HepG2 (cell line): ENCODE data around the gene PARS2. TPM values are rescaled to one million over a fixed set of nuclear protein-coding genes. Genes with fewer than 3 reads are reported as not detected.

Experiments used
- MAZ ChIP-seq, 2 experiments: sonication (generic) in 1 of 2; formaldehyde crosslinking in 1 of 2; IDR thresholded peaks; 2 replicates each; pipeline versions ENCODE4 v1.5.0 to v1.6.1; 2012 to 2020; ENCODE audit warnings: low read depth in 2 of 2, mild to moderate bottlenecking in 2 of 2, borderline replicate concordance in 1 of 2, improper control_type of control experiment in 1 of 2, low read length in 1 of 2, missing genetic modification reagents in 1 of 2, moderate library complexity in 1 of 2
- MXD4 ChIP-seq: IDR thresholded peaks from 2 replicates; pipeline ENCODE4 v1.6.1; 2016; ENCODE audit warnings: mild to moderate bottlenecking, missing biosample characterization, missing genetic modification reagents
- NFYB ChIP-seq: sonication (generic); formaldehyde crosslinking; IDR thresholded peaks from 2 replicates; pipeline ENCODE4 v1.4.0; 2020; ENCODE audit warnings: missing genetic modification reagents
- SCMH1 ChIP-seq: sonication (generic); formaldehyde crosslinking; IDR thresholded peaks from 2 replicates; pipeline ENCODE4 v1.9.0; 2021; ENCODE audit warnings: missing genetic modification reagents, mild to moderate bottlenecking, borderline replicate concordance
- SMAD1 ChIP-seq: sonication (generic); formaldehyde crosslinking; IDR thresholded peaks from 2 replicates; pipeline ENCODE4 v1.4.0; 2020; ENCODE audit warnings: missing genetic modification reagents, low read depth, mild to moderate bottlenecking, borderline replicate concordance
- SRF ChIP-seq: IDR thresholded peaks from 2 replicates; pipeline ENCODE4 v1.6.1; 2011; ENCODE audit warnings: mild to moderate bottlenecking, low read depth, low read length, moderate library complexity
- TSC22D2 ChIP-seq: sonication (generic); formaldehyde crosslinking; IDR thresholded peaks from 2 replicates; pipeline ENCODE4 v1.5.1; 2020; ENCODE audit warnings: missing genetic modification reagents, mild to moderate bottlenecking, borderline replicate concordance
- U2AF2 ChIP-seq: fragments of 200-400 bp; formaldehyde crosslinking; IDR thresholded peaks from 2 replicates; pipeline ENCODE4 v1.6.1; 2017; ENCODE audit warnings: low read depth, mild to moderate bottlenecking, low read length
- YEATS2 ChIP-seq: sonication (generic); formaldehyde crosslinking; IDR thresholded peaks from 2 replicates; pipeline ENCODE4 v1.4.0; 2020; ENCODE audit warnings: missing genetic modification reagents, borderline replicate concordance
- ZBTB21 ChIP-seq: sonication (generic); formaldehyde crosslinking; IDR thresholded peaks from 2 replicates; pipeline ENCODE4 v1.4.0; 2020; ENCODE audit warnings: missing genetic modification reagents
- ZNF382 ChIP-seq: sonication (generic); formaldehyde crosslinking; IDR thresholded peaks from 2 replicates; pipeline ENCODE4 v1.5.0; 2020; ENCODE audit warnings: missing genetic modification reagents, mild to moderate bottlenecking, borderline replicate concordance
- ZNF749 ChIP-seq: sonication (generic); formaldehyde crosslinking; IDR thresholded peaks from 2 replicates; pipeline ENCODE4 v1.8.0; 2022; ENCODE audit warnings: mild to moderate bottlenecking, missing genetic modification reagents, moderate library complexity, borderline replicate concordance
- polyA plus RNA-seq, 8 experiments: library from polyadenylated mRNA; depleted of rRNA in 3 of 8; stranded (reverse) in 7 of 8; unstranded in 1 of 8; fragments of >200 nt; fragmentation: Illumina TruSeq in 4 of 8; extraction: Trizol in 4 of 8; gene quantifications; 2 replicates each; pipeline versions ENCODE4 v1.2.1 to v1.2.3, GENCODE V29; 2011 to 2016; ENCODE audit warnings: low read depth in 4 of 8, missing spikeins in 1 of 8, mixed read lengths in 1 of 8; ENCODE audit not compliant: insufficient read depth in 1 of 8
- total RNA-seq, 5 experiments: library from RNA; depleted of rRNA; stranded (reverse); fragments of >200 nt; fragmentation: Illumina TruSeq; extraction: Trizol; gene quantifications; 2 replicates each; pipeline ENCODE4 v1.2.3, GENCODE V29; 2016; ENCODE audit warnings: low read depth in 1 of 5
- TF ChIP-seq, protein P1 (sequence below): IDR thresholded peaks from 2 replicates; pipeline ENCODE4 v1.6.1; 2016; ENCODE audit warnings: missing compliant biosample characterization, missing genetic modification reagents, borderline replicate concordance
- TF ChIP-seq, protein P2 (sequence below): sonication (generic); formaldehyde crosslinking; IDR thresholded peaks from 2 replicates; pipeline ENCODE4 v1.4.0; 2020; ENCODE audit warnings: missing genetic modification reagents
- TF ChIP-seq, protein P3 (sequence below): sonication (generic); formaldehyde crosslinking; IDR thresholded peaks from 2 replicates; pipeline ENCODE4 v1.8.0; 2022; ENCODE audit warnings: mild to moderate bottlenecking, missing genetic modification reagents
- TF ChIP-seq, protein P4 (sequence below), 2 experiments: sonication (generic) in 1 of 2; formaldehyde crosslinking in 1 of 2; IDR thresholded peaks; 2 replicates each; pipeline versions ENCODE4 v1.4.0 to v1.6.1; 2018 to 2020; ENCODE audit warnings: missing genetic modification reagents in 2 of 2, borderline replicate concordance in 1 of 2, low read depth in 1 of 2, mild to moderate bottlenecking in 1 of 2, missing biosample characterization in 1 of 2

PARS2 gene
- total and polyA plus RNA-seq, 2 of the 13 experiments (the other 11 are each of a cell fraction or from before 2014, with no cell fraction given), result 2.4 to 4.6 TPM

DNA sequence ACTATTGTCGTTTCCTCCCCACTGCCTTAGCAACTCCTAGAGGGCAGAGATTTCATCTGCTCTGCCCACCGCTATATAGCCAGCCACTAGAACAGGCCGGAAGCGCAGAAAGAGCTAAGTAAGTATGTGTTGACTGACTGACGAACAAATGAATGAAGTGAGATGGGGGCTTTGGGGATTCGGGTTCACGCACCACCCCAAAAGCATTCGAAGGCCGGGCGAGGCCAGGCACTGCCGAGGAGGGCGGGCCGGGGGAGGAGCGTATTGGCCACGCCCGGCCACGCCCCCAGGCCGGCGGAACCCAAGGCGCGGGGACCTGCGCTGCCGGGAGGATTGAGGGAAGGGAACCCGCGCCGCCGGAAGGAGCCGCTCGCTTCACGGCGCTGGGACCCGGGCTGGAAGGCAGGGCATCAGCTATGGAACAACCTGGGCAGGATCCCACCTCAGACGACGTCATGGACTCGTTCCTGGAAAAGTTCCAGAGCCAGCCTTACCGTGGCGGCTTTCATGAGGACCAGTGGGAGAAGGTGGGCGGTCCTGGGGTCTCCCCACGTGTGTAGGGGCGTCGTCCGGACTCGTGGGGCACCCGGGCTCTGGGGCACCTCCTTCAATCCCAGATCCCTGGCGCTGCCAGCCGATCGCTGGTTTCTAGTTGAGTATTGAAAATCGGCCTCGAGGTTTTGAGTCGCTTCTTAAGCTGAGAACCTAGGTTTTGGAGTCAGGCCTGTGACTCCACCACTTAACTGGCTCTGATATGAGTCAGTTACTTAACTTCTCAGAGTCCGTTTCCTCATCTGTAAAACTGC, 48.6 kb downstream of the PARS2 start, which contains the start of gene TTC4 (continued):
- TF ChIP-seq ZBTB21 (CRISPR knock-in tag) (peak; percentile 65; the same call in 1 of the 2 replicates), ZNF382 (no peak), NFYB (CRISPR knock-in tag) (peak; percentile 38; the same call in 1 of the 2 replicates), TSC22D2 (CRISPR knock-in tag) (0 out of 2 replicates have a peak, but pooled peaks have one; percentile 45), MXD4 (CRISPR knock-in tag) (peak; percentile 77; the same call in 1 of the 2 replicates), SRF (peak; percentile 76), ZNF749 (no peak), MAZ (IDR thresholded peaks at IDR 0.05; ENCODE audit: borderline replicate concordance, low read depth, low read length) (peak; percentile 49; the same call in 1 of the 2 replicates), MAZ (CRISPR knock-in tag; IDR thresholded peaks at IDR 0.05; ENCODE audit: low read depth) (peak; percentile 92), YEATS2 (CRISPR knock-in tag) (peak; percentile 97), U2AF2 (0 out of 2 replicates have a peak, but pooled peaks have one; percentile 33), SMAD1 (0 out of 2 replicates have a peak, but pooled peaks have one; percentile 82), SCMH1 (CRISPR knock-in tag) (no peak)
- TF ChIP-seq, protein P1, sequence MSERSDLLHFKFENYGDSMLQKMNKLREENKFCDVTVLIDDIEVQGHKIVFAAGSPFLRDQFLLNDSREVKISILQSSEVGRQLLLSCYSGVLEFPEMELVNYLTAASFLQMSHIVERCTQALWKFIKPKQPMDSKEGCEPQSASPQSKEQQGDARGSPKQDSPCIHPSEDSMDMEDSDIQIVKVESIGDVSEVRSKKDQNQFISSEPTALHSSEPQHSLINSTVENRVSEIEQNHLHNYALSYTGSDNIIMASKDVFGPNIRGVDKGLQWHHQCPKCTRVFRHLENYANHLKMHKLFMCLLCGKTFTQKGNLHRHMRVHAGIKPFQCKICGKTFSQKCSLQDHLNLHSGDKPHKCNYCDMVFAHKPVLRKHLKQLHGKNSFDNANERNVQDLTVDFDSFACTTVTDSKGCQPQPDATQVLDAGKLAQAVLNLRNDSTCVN (CRISPR knock-in tag), result peak; percentile 62; the same call in 1 of the 2 replicates
- TF ChIP-seq, protein P2, sequence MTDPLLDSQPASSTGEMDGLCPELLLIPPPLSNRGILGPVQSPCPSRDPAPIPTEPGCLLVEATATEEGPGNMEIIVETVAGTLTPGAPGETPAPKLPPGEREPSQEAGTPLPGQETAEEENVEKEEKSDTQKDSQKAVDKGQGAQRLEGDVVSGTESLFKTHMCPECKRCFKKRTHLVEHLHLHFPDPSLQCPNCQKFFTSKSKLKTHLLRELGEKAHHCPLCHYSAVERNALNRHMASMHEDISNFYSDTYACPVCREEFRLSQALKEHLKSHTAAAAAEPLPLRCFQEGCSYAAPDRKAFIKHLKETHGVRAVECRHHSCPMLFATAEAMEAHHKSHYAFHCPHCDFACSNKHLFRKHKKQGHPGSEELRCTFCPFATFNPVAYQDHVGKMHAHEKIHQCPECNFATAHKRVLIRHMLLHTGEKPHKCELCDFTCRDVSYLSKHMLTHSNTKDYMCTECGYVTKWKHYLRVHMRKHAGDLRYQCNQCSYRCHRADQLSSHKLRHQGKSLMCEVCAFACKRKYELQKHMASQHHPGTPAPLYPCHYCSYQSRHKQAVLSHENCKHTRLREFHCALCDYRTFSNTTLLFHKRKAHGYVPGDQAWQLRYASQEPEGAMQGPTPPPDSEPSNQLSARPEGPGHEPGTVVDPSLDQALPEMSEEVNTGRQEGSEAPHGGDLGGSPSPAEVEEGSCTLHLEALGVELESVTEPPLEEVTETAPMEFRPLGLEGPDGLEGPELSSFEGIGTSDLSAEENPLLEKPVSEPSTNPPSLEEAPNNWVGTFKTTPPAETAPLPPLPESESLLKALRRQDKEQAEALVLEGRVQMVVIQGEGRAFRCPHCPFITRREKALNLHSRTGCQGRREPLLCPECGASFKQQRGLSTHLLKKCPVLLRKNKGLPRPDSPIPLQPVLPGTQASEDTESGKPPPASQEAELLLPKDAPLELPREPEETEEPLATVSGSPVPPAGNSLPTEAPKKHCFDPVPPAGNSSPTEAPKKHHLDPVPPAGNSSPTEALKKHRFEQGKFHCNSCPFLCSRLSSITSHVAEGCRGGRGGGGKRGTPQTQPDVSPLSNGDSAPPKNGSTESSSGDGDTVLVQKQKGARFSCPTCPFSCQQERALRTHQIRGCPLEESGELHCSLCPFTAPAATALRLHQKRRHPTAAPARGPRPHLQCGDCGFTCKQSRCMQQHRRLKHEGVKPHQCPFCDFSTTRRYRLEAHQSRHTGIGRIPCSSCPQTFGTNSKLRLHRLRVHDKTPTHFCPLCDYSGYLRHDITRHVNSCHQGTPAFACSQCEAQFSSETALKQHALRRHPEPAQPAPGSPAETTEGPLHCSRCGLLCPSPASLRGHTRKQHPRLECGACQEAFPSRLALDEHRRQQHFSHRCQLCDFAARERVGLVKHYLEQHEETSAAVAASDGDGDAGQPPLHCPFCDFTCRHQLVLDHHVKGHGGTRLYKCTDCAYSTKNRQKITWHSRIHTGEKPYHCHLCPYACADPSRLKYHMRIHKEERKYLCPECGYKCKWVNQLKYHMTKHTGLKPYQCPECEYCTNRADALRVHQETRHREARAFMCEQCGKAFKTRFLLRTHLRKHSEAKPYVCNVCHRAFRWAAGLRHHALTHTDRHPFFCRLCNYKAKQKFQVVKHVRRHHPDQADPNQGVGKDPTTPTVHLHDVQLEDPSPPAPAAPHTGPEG (CRISPR knock-in tag), result peak; percentile 49; the same call in 1 of the 2 replicates
- TF ChIP-seq, protein P3, sequence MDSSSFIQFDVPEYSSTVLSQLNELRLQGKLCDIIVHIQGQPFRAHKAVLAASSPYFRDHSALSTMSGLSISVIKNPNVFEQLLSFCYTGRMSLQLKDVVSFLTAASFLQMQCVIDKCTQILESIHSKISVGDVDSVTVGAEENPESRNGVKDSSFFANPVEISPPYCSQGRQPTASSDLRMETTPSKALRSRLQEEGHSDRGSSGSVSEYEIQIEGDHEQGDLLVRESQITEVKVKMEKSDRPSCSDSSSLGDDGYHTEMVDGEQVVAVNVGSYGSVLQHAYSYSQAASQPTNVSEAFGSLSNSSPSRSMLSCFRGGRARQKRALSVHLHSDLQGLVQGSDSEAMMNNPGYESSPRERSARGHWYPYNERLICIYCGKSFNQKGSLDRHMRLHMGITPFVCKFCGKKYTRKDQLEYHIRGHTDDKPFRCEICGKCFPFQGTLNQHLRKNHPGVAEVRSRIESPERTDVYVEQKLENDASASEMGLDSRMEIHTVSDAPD (CRISPR knock-in tag), result peak; percentile 63; the same call in 1 of the 2 replicates
- TF ChIP-seq, protein P4, sequence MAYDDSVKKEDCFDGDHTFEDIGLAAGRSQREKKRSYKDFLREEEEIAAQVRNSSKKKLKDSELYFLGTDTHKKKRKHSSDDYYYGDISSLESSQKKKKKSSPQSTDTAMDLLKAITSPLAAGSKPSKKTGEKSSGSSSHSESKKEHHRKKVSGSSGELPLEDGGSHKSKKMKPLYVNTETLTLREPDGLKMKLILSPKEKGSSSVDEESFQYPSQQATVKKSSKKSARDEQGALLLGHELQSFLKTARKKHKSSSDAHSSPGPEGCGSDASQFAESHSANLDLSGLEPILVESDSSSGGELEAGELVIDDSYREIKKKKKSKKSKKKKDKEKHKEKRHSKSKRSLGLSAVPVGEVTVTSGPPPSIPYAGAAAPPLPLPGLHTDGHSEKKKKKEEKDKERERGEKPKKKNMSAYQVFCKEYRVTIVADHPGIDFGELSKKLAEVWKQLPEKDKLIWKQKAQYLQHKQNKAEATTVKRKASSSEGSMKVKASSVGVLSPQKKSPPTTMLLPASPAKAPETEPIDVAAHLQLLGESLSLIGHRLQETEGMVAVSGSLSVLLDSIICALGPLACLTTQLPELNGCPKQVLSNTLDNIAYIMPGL (CRISPR knock-in tag; IDR thresholded peaks at IDR 0.05; ENCODE audit: borderline replicate concordance in 1 of 2, low read depth in 1 of 2), result peak; percentile 82
